Right ventricle myocardium superior (tissue), 1 donor: Measurements from ENCODE around the gene SACM1L. TPM values are rescaled to one million over a fixed set of nuclear protein-coding genes. Genes with fewer than 3 reads are reported as not detected.

ENCODE experiments used
- ATAC-seq: fragments of 200-7000 bp; cut with Tn5 transposase; one replicate; pipeline ENCODE4 v1.9.1; 2020; ENCODE audit warnings: mild to moderate bottlenecking; ENCODE audit not compliant: poor library complexity
- DNase-seq: peaks from one replicate; pipeline ENCODE4 v3.0.0-alpha.2; 2020
- intact Hi-C: fragments of 100-400 bp; cut with DNase I; formaldehyde crosslinking; loops from one replicate; pipeline ENCODE4 v1.11.2; 2022
- total RNA-seq: library from RNA; stranded (reverse); fragmentation: NEBNext Ultra II Directional; extraction: Animal tissue kit (Norgen Biotek cat#: 25700); gene quantifications from one replicate; pipeline ENCODE4 v1.2.1, GENCODE V29; 2021
- donor health status: DM: no; HTN: yes; CAD: no; lungs with severe emphysema.

Gene SACM1L
- total RNA-seq, 1 donor from 2014 or later: 27.5 TPM

DNA sequence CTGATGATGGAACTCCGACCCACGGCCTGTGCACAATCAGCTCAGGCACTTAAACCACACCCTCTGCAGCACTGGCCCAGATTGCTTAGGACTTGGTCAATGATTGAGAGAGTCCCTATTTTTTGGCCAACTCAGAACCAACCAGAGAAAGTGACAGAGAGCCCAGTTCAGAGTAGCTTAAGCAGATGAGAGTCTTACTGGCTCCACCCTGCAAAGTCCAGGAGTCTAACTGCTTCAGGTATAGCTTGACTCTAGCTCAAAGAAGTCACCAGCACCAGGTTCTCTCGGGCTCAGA is 87.1 kb downstream of the SACM1L start:
- DNase-seq (no peak), ATAC-seq (no peak)
- intact Hi-C loops: no loop called here

DNA sequence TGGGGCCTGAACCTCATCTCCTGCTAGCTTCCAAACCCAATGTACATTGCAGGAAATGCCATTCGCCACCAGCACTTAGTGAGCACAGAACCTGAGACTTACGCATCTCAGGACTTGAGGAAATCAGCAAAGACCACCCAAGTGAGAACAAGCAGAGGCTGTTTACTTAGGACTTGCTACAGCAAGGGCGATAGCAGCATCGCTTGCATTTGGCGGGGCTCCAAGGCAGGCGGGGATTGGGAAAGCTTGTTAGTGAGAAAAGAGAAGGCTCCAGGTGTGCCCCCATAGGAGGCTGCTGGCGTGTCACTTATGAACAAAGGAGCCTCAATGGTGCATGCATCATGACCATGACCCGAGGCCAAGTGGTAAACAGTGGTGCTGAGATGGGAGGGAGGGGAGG is 87.4 kb downstream of the SACM1L start:
- intact Hi-C loops: no loop called here
- ATAC-seq (no peak), DNase-seq (no peak)

DNA sequence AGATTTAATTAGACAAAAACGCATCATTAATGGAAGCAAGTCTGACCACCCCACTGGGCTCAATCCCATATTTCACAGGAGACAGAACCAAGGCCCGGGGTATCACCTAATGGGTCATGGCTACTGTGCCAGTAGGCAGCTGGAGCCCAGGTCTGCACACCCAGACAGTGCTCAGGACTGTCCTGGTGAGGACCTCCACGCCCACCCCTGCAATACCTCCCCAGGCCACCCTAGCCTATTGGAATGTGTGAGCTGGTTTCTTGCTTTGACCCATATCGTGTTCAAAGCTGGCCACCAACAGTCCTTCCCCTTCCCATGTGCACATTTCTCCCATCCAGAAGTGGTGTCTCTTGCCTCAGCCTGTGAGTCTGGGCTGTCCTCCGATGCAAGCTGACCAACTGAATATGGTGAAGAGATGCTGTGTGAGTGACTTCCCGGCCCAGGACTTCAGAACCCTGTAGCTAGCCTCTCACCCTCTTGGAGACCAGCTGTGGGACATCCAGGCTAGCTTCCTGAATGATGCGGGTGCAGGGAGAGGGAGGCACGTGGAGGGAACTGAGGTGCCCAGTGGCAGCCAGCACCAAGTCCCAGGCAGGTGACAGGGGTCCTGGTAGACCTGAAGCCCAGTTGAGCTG is 88.0 kb downstream of the SACM1L start:
- DNase-seq: no peak
- no peak for ATAC-seq
- intact Hi-C loops: no loop called here

DNA sequence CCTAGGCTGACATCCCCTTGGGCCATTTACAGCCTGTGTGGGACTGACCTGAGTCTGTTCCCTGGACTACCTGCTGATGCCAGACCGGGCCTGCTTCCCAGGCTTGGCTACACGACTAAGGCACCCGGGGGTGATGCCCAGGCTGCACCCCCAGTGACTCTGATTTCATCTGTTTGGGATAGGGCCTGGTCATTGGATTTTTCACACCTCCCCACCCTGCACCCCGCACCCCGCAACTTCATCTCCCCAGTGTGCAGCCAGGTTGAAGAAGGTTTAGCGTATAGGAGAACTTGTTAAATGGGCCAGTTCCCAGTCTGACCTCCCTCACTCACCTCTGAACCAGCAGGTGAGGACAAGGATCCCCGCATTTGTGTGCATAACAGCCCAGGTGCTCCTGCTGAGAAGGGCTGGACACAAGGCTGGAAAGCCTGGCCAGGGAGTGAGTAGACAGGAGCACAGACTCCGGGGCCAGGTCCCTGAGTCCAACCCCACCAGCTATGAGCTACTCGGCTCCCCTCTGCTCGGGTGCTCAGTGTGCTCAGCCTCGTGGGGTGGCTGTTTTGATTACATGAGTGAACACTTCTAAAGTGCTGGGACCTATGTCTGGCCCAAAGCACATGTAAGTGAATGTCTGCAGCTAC is 88.7 kb downstream of the SACM1L start:
- DNase-seq: no peak
- ATAC-seq: no peak
- intact Hi-C loops: no loop called here

DNA sequence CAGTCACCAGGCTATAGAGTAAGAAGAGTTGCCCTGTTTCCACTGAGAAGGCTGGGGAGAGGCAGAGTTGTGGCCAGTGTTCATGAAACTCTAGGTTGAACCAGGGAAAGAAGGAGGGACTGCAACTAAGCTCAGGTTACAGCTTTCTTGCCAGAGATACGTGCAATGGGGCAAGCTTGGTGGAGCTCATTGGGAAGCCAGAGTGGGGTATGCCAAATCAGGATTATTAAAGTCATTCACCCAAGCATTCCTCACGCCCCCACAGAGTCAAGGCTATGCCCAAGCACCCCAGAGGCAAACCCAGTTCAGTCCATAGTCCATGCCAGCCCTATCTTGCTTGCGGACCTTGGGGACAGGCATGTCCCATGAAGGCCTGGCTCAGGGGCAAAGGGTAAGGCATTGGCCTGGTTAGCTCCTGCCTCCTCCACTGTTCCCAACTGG is 89.6 kb downstream of the SACM1L start:
- ATAC-seq: no peak
- no peak for DNase-seq
- intact Hi-C loops: no loop called here

DNA sequence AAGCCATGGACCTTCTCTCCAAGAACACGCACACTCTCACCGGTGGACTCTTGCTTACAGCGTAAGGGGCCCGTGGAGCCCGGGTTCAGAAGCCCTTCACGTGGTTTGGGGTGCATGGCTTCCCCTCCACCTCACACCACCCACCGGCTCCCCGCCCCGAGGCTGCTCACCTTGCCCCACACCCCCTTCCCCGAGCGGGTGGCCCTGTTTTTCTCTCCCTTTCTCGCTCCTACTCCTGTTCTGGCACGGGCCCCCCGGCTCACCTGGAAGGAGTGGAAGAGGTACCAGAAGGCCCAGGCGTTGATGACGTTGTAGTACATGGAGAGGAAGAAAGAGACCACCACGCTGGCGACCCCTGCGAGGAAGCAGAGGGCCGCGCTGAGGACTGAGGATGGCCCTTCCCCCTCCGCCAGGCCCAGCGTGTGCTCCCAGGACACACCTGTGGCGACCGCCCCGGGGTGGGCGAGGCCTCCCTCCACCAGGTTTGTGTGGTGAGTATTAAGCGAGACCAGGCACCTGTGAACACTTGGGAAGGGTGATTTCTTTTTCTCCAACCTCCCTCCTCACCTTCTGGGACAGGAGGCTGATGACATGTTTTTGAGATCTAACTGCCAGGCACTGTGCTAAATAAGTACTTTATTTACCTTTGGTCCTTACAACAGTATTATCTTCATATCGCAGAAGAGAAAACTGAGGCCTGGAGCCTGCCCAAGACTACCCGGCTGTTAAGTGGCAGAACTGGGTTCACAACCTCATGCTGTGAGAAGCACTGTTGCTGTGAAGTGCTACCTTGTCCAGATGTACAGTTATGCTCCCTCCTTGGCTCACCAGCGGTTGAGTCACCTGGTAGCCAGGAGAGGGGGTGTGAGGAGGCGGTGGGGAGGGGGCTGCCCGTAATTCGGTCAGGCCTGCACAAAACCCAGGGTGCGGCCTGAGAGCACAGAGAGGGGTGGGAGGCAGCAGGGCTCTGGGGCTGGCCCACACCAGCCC is 90.8 kb downstream of the SACM1L start:
- intact Hi-C loops: no loop called here
- no peak for ATAC-seq

DNA sequence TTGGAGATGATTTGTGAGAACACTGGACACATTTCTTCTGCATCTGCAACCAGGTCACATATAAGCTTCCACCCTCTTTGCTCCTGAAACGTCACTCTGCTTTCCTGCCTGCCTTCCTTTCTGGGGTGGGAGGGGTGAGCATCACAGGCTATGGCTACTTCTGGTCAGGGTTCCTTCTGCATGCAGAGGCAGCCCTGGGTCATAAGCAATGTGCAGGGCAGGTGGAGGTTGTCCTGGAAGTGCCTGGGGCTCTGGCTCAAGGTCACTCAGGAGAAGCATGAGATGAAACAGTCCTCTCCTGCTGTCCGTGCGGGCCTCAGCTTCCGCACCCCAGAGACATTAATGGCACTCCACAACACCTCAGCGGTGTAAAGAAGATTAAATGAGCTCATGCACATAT is 92.1 kb downstream of the SACM1L start:
- ATAC-seq: no peak

More for the DNA sequence above, 90.8 kb downstream of the SACM1L start:
- no peak for DNase-seq

DNA sequence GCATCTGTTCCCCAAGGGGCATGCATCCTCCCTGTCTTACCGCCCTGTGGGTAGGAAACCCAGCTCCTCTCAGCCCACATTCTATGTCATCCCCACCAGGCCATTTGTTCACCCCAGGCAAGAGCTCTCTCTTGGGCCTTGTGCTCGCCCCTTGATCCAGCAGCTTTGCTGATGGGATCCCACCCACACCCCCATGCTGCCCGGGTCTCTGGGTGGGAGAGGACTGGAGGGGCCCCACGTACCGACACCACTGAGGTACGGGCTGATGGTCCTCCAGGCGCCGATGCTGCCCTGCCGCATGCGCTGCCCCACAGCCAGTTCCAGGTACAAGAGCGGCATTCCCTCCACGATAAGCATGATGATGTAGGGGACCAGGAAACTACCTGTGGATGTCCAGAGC is 92.6 kb downstream of the SACM1L start:
- no peak for DNase-seq
- no peak for ATAC-seq
- intact Hi-C loops: no loop called here

More for the DNA sequence above, 92.1 kb downstream of the SACM1L start:
- intact Hi-C loops: no loop called here
- no peak for DNase-seq

DNA sequence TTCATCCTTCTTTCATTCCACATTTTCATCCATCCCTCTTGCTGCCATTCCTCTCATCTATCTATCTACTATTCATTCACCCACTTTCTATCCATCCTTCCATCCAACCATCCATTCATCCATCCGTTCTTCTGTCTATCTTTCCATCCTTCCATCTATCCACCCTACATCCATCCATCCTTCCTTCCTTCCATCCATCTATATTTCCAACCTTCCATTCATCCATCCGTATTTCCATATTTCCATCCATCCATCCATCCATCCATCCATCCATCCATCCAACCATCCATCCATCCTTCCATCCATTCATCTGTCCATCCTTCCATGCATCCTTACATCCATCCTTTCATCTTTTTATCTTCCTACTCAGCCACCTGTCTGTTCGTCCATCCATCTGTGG is 93.2 kb downstream of the SACM1L start:
- ATAC-seq (no peak), DNase-seq (no peak)
- intact Hi-C loops: no loop called here

DNA sequence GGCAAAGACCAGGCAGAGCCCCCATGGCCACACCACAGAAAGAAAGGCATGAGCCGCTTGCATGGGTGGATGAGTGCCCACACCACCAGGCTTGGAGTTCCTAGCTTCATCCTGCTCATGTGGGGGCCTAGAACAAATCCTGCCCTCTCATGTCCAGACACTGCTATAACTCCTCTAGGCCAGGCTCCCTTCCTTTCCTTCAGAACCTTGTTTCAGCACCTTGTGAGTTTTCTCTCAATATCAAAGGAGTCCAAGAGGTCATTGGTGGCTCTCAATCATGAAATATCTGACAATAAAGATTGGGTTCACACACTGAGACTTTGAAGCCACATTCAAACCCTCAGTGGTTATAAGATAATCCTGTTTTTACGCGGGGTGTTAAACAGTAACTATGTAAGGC is 94.5 kb downstream of the SACM1L start:
- intact Hi-C loops: no loop called here
- no peak for ATAC-seq
- DNase-seq: no peak

DNA sequence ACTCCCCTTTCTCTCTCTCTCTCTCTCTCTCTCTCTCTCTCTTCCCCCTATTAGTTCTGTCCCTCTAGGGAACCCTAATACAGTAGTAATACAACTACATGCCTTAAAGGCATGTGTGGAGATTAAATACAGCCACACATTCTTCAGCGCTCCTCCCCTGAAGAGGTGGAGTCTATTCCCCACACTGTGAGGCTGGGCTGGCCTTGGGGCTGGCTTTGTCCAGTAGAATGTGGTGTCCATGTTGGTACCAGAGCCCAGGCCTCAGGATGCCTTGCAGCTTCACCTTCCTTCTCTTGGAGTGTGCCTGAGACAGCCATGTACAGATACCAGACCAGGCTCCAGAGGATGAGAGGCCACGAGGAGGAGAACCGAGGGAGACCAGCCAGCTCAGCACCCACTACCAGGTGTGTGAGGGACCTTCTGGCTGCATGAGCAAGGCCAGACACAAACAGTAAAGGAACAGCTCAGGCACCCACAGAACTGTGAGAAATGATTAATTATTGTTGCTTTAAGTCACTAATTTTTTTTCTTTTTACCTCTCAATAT is 96.5 kb downstream of the SACM1L start:
- ATAC-seq (no peak), DNase-seq (no peak)
- intact Hi-C loops: no loop called here

DNA sequence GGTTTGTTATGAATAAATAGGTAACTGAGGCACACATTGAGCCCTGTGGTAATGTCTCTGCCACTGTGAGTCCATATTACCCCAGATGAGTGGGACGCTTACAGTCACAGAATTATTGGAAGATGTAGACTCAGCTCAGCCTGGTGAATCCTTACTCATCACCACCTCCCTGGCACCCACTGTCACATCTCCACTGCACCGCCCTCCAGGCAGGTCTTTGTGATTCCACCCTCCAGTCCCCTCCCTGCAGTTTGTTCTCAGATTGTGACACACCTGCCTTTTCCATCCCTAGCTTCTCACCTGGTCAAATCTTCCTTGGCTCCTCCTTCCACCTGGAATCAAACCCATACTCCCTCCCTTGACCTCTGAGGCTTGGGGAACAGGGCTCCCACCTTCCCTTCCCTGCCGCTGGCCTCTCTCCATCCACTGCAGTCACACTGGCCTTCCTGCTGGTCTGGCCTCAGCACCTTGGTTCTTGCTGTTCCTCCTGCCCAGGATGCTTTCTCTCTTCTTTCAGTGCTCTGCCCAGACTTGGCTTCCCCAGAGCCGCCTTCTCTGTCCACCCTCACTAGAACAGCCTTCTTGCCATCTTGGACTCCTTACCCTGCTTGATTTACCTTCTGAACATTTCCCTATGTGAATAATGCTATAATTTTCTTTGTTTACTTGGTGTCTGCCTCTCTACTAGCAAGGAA is 97.8 kb downstream of the SACM1L start:
- DNase-seq: no peak
- intact Hi-C loops: no loop called here
- no peak for ATAC-seq

DNA sequence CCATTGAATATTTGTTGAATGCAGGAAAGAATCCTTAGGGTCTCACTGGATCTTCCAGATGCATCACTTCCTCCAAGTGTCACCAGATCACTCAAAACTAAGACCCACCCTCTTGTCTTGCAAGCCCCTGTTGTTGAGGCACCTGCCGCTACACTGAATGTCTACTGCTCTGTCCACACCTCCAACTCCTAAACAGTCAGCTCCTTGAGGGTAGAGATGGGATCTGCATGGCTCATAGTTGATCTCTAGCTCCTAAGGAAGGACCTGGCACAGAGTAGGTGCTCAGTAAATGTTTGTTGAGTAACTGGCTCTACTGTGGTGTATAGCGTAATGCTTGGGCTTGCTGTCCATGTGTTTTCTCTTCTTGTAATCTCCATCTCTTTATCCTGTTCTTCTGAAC is 98.4 kb downstream of the SACM1L start:
- intact Hi-C loops: no loop called here
- no peak for DNase-seq
- ATAC-seq: no peak

DNA sequence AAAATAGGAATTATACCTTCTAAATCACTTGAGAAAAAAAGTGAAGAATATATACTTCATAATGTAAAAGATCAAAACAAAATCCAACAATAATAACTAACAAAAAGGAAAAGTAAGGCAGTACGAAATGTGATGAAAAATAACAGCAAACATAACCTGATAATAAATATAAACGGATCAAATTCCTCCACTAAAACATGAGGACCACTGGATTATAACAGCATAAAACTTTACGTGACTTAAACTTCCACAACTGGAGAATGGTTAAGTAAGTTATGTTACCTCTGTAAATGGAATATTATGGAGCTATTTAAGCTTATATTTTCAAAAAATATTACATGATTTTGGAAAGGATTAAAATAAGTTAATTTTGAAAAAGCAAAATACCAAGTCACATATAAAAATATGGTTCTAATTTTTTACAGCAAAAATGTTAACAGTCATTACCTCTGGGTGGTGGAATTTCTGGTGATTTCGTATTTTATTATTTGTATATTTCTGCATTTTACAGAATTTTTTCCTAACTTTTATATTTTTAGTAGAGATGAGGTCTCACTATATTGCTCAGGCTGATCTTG is 100.1 kb downstream of the SACM1L start:
- no peak for ATAC-seq
- intact Hi-C loops: no loop called here
- no peak for DNase-seq

DNA sequence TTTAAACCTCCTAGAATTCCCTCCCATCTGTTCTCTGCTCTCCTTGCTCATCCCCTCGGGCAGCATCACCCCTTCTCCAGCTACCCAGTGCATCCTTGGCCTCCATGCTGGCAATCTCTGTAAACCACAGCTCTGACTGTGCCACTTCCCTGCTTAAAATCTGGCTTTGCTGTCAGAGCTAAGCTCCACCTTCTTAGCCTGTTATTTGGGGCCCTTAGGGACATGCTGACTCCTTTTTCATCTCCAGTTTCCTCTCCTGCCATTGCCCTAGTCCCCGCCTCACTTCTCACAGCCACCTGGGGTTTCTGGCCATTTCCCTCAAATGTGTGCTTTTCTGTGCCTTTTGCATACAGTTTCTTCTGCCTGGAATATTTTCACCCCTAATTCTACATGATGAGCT is 101.4 kb downstream of the SACM1L start:
- intact Hi-C loops: no loop called here

DNA sequence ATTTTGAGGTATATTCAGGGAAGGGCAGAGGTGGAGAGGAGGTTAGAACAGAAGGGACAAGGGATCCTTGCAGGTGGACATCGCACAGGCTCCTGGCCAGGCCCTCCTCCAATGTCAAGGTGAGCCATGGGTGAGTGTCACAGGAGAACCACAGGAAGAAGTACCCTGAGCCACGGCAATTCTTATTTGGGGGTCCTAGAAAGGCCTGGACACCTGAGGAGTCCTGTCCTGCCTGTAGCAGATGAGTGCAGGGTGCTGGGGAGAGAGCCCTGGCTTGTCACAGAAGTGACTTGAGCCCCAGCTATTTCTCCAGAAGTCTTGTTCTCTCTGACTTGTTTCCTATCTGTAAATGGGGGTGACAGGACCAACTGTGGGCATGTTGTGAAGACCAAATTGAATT is 102.8 kb downstream of the SACM1L start:
- ATAC-seq (no peak), DNase-seq (no peak)
- intact Hi-C loops: no loop called here

More for the DNA sequence above, 101.4 kb downstream of the SACM1L start:
- ATAC-seq (no peak), DNase-seq (no peak)

DNA sequence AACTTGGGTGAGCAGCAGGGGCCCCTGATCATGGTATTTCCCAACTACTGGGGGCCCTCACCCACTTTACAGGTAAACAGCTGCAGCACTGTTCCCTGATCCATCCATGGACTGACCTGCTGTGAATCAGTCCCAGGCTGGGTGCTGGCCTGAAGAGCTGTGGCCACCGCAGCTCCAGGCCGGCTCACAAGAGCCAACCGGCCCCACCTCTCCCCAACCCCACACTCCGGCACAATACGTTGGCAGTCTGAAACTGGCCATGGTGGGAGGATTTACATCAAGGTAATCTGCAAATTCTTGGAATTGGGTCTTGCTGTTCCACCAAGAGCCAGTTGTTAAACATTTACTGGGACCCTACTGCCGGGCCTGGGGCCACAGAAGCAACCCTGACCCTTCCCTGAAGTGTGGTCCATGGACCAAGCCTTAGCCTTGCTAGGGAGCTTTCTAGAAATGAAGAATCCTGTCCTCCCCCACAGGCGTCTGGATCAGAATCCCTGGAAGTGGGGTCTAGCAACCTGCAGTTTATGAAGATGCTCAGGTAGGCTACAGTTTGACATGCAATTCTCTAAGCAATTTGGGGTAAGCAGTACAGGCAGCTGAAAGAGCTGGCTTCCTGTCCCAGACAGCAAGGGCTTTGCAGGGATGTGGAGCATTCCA is 103.4 kb downstream of the SACM1L start:
- ATAC-seq (no peak), DNase-seq (no peak)
- intact Hi-C loops: no loop called here

DNA sequence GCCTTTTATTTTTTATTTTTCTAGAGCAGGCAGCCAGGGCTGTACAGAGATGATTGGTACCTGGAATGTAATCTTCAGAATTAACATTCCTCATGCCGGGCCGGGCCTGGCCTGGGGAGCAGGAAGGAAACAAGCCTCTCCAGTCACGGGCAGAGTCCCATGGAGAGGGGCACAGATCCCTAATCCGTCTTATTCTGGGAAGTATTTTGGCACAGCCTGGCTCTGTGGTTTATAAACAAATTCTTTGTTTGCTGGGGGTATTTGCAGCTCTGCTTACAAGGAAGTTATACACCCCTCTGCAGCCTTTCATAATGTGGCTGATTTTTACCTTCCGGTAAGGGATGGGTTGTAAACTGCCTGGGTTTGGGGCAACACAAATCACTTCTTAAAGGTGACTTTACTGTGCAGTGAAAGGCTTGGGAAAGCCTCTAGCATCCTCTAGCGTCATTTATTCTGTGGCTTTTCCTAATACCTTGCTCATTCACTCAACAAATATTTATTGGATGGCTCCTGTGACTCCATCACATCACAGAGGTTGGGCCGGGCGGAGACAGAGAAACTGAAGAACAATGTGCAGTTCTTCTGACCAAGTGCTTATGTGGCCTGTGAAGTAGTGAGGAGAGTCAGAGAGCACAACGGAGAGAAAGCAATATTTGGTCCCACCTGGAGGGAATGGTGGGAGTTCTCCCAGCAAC is 104.4 kb downstream of the SACM1L start:
- no peak for DNase-seq
- ATAC-seq: no peak
- intact Hi-C loops: no loop called here
